RWPE2 (cell line): ENCODE results near the gene SYCP2.

Experiments used
- ATAC-seq: fragments of 200-7000 bp; cut with Tn5 transposase; 3 replicates; pipeline ENCODE4 v1.9.1; 2021; ENCODE audit warnings: low read depth
- DNase-seq: peaks from one replicate; pipeline ENCODE4 v3.0.0-alpha.2; 2020; ENCODE audit warnings: low spot score
- H3K27ac ChIP-seq: fragments of 450-650 bp; 2 replicates; pipeline ENCODE4 v1.5.1; 2017; ENCODE audit warnings: mild to moderate bottlenecking; ENCODE audit not compliant: poor library complexity, severe bottlenecking
- H3K27me3 ChIP-seq: fragments of 250-450 bp; sonication (Bioruptor Pico); 2 replicates; pipeline ENCODE4 v1.5.1; 2021; ENCODE audit warnings: mild to moderate bottlenecking, moderate library complexity; ENCODE audit not compliant: insufficient read depth, poor library complexity, severe bottlenecking
- H3K36me3 ChIP-seq: fragments of 250-450 bp; sonication (Bioruptor Pico); 2 replicates; pipeline ENCODE4 v1.5.1; 2020; ENCODE audit warnings: low read depth, mild to moderate bottlenecking, moderate library complexity
- H3K4me1 ChIP-seq: fragments of 250-450 bp; sonication (Bioruptor Pico); 2 replicates; pipeline ENCODE4 v1.5.1; 2021; ENCODE audit warnings: mild to moderate bottlenecking, moderate library complexity; ENCODE audit not compliant: insufficient read depth, poor library complexity, severe bottlenecking
- H3K4me3 ChIP-seq: fragments of 250-450 bp; sonication (Bioruptor Pico); 2 replicates; pipeline ENCODE4 v1.5.1; 2021; ENCODE audit warnings: mild to moderate bottlenecking, moderate library complexity; ENCODE audit not compliant: severe bottlenecking
- H3K9me3 ChIP-seq: fragments of 250-450 bp; sonication (Bioruptor Pico); 2 replicates; pipeline ENCODE4 v1.5.1; 2021; ENCODE audit warnings: mild to moderate bottlenecking, moderate library complexity; ENCODE audit not compliant: severe bottlenecking
- TF ChIP-seq, protein P1 (sequence below): fragments of 450-650 bp; IDR thresholded peaks from one replicate; pipeline ENCODE4 v1.5.1; 2017; ENCODE audit warnings: mild to moderate bottlenecking, moderate library complexity; ENCODE audit not compliant: poor library complexity, severe bottlenecking

Gene SYCP2

DNA sequence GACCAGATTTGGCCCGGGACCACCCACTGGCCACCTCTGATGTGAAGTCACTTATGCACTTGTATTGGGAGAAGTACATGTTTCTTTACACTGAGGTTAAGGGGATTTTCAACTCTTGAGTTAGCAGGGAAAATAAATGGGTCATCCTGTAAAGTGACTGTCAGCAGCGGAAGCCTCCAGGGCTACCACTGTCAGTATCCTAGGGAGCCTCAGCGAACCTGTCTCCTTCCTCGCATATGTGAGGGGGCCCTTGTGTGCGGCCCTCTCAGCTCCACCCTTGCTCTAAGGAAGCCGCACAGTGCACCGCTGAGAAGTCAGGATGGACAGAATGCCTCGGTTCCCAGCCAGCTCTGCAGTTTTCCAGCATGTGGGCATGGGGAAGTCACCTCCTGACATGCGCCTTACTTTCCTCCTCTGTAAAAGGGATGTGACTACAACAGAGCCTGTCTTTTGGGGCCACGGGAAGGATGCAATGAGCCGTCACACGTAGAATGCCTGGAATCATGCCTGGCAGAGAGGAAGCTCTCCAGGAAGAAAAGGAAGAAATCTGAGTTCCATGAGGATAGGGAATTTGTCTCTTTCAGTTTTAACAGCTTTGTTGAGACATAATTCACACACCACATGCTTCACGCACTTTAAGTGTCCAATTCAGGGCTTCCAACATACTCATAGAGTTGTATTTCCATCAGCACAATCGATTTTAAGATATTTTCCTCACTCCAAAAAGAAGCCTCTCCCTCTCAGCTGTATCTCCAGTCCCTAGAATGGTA, 115.4 kb downstream of the SYCP2 start:
- TF ChIP-seq, protein P1, sequence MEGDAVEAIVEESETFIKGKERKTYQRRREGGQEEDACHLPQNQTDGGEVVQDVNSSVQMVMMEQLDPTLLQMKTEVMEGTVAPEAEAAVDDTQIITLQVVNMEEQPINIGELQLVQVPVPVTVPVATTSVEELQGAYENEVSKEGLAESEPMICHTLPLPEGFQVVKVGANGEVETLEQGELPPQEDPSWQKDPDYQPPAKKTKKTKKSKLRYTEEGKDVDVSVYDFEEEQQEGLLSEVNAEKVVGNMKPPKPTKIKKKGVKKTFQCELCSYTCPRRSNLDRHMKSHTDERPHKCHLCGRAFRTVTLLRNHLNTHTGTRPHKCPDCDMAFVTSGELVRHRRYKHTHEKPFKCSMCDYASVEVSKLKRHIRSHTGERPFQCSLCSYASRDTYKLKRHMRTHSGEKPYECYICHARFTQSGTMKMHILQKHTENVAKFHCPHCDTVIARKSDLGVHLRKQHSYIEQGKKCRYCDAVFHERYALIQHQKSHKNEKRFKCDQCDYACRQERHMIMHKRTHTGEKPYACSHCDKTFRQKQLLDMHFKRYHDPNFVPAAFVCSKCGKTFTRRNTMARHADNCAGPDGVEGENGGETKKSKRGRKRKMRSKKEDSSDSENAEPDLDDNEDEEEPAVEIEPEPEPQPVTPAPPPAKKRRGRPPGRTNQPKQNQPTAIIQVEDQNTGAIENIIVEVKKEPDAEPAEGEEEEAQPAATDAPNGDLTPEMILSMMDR = no peak
- Histone ChIP-seq H3K4me1 (peaks cover 12% of the 10 kb centered on the region), H3K27ac (no peak overlapping the region), H3K9me3 (no peaks in the 10 kb centered on the region), H3K4me3 (no peak overlapping the region), H3K36me3 (no peaks in the 10 kb centered on the region), H3K27me3 (no peaks in the 10 kb centered on the region)
- DNase-seq (peak; percentile 51), ATAC-seq (no peak)

GRCh38 chr20:59817406-59817805, 116.0 kb downstream of the SYCP2 start:
- DNase-seq (no peak), ATAC-seq (peak; percentile 4; the same call in 1 of the 3 replicates)
- H3K4me1 ChIP-seq = peaks cover 12% of the 10 kb centered on the region
- TF ChIP-seq, protein P1 = no peak
- H3K27me3 ChIP-seq = no peaks in the 10 kb centered on the region
- H3K36me3 ChIP-seq = no peaks in the 10 kb centered on the region
- H3K9me3 ChIP-seq = no peaks in the 10 kb centered on the region
- H3K27ac ChIP-seq = no peak overlapping the region
- no peak overlapping the region for H3K4me3 ChIP-seq

GRCh38 chr20:59816146-59816738, 117.2 kb downstream of the SYCP2 start:
- Histone ChIP-seq H3K9me3 (no peaks in the 10 kb centered on the region), H3K4me3 (no peak overlapping the region), H3K27me3 (no peaks in the 10 kb centered on the region), H3K27ac (no peak overlapping the region), H3K36me3 (no peaks in the 10 kb centered on the region), H3K4me1 (peaks cover 12% of the 10 kb centered on the region)
- ATAC-seq (no peak), DNase-seq (no peak)
- TF ChIP-seq, protein P1 = no peak

DNA sequence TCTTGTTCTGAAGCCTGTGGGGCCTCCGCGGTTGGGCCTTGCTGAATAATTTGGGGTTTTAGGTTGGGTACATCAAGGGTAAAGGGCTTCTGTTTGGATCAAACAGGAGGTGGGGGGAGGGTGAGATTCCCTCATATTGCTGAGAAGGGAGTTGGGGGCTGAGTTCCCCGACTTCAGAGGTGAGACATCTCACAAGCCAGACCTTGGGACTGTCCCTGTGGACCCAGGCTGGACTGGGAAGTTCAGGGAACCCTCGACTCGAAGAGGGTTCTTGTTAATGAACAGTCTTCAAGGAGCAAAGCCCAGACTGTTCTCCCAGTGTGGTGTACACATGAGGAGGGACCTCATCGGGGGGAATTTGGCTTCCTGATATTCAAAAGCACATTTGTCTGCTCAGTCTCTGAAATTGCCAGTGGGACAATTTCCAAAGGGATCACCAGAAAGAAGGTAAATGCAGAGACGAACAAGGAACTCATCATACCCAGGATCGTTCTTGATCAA, 118.5 kb downstream of the SYCP2 start:
- no peak overlapping the region for H3K4me3 ChIP-seq
- DNase-seq (peak; percentile 34), ATAC-seq (no peak)
- H3K4me1 ChIP-seq = peaks cover under 1% of the 10 kb centered on the region
- H3K36me3 ChIP-seq = no peaks in the 10 kb centered on the region
- no peaks in the 10 kb centered on the region for H3K27me3 ChIP-seq
- H3K27ac ChIP-seq = no peak overlapping the region
- H3K9me3 ChIP-seq = no peaks in the 10 kb centered on the region
- TF ChIP-seq, protein P1 = no peak
